Epidermal melanocyte (primary cell): ENCODE measurements around the gene KCNK2.

Experiments used
- DNase-seq: peaks from one replicate; pipeline ENCODE4 v3.0.0; 2011; ENCODE audit warnings: low spot score; ENCODE audit not compliant: insufficient read length

The KCNK2 gene

GRCh38 chr1:215082532-215083382, at the start of gene KCNK2:
KCNK2 (plus strand) TSS chr1:215082737; CDS start chr1:215083386, 649 bp downstream.
- DNase-seq, result no peak

- DNase-seq, result no peak
Observed at GRCh38 chr1:215032911-215033526, 49.5 kb upstream of the KCNK2 start.

- DNase-seq, result no peak
Observed at GRCh38 chr1:215040190-215040589, 42.3 kb upstream of the KCNK2 start.

- DNase-seq, result no peak
Observed at GRCh38 chr1:215043401-215043800, 39.1 kb upstream of the KCNK2 start.

- no peak for DNase-seq
Observed at GRCh38 chr1:215044151-215044550, 38.4 kb upstream of the KCNK2 start.

GRCh38 chr1:215045698-215046308, 36.7 kb upstream of the KCNK2 start:
- DNase-seq, result no peak

- no peak for DNase-seq
Observed at GRCh38 chr1:215052256-215053015, 30.1 kb upstream of the KCNK2 start.

GRCh38 chr1:215054266-215054665, 28.3 kb upstream of the KCNK2 start:
- peak; percentile 25 for DNase-seq

- no peak for DNase-seq
Observed at GRCh38 chr1:215055281-215055935, 27.1 kb upstream of the KCNK2 start.

- DNase-seq, result no peak
Observed at GRCh38 chr1:215056584-215056983, 26.0 kb upstream of the KCNK2 start.

- DNase-seq, result no peak
Observed at GRCh38 chr1:215059947-215060346, 22.6 kb upstream of the KCNK2 start.

- DNase-seq, result no peak
Observed at GRCh38 chr1:215064327-215064726, 18.2 kb upstream of the KCNK2 start.

- no peak for DNase-seq
Observed at GRCh38 chr1:215071078-215071477, 11.5 kb upstream of the KCNK2 start.

- DNase-seq, result no peak
Observed at GRCh38 chr1:215076322-215076721, 6.2 kb upstream of the KCNK2 start.

- no peak for DNase-seq
Observed at GRCh38 chr1:215079456-215079855, 3.1 kb upstream of the KCNK2 start.

- no peak for DNase-seq
Observed at GRCh38 chr1:215081661-215082531, 641 bp upstream of the KCNK2 start.

- no peak for DNase-seq
Observed at GRCh38 chr1:215083383-215083961, 935 bp downstream of the KCNK2 start.

GRCh38 chr1:215084621-215085020, 2.1 kb downstream of the KCNK2 start:
- no peak for DNase-seq

GRCh38 chr1:215087603-215088002, 5.1 kb downstream of the KCNK2 start:
- no peak for DNase-seq

- no peak for DNase-seq
Observed at GRCh38 chr1:215094381-215094780, 11.8 kb downstream of the KCNK2 start.
